Measurements from ENCODE around the gene IGSF23. TPM values are rescaled to one million over a fixed set of nuclear protein-coding genes. Genes with fewer than 3 reads are reported as not detected.

IGSF23 gene, protein sequence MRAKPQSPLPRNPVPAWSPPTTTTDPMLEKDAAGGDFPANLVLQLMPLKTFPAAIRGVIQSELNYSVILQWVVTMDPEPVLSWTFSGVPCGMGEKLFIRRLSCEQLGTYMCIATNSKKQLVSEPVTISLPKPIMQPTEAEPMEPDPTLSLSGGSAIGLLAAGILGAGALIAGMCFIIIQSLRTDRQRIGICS
- total RNA-seq, result not detected

DNA sequence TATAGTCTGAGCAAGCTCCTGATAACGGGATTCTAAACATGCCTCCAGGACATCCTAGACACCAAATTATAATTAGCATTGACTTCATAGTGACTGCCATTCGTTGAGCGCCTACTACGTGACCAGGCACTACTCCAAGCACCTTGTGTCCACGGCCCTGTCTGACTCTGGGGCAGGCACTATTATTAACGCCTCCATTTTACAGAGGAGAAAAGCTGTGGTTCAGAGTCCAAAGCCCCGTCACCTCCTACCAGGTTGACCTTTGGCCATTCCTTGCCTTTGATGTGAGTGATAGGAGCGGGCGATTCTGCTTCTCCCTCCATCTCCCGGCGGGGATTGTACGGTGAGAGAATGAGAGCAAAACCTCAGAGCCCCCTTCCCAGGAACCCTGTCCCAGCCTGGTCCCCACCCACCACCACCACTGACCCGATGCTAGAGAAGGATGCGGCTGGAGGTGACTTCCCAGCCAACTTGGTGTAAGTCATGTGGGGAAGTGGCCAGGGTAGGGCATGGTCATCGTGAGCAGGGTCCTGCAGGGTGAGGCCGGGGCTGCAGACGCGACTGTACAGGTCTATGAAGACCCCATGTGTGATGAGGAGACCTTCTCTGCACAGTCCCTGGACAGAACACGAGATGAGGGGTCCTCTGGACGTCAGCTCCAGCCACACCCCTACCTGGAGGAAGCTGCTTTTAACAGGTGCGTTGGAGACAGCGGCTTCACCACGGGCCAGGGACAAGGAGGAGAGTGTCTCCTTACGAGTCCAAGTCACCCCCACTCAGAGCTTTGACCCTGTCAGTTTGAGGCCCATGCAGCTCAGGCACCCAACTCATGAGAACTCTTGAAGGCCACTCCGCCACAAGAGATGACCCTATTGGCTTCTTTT lies at the start of gene IGSF23:
IGSF23 (plus strand) TSS at position 269 of the 884 bp plus-strand sequence; CDS start at position 352, 83 bp downstream.

DNA sequence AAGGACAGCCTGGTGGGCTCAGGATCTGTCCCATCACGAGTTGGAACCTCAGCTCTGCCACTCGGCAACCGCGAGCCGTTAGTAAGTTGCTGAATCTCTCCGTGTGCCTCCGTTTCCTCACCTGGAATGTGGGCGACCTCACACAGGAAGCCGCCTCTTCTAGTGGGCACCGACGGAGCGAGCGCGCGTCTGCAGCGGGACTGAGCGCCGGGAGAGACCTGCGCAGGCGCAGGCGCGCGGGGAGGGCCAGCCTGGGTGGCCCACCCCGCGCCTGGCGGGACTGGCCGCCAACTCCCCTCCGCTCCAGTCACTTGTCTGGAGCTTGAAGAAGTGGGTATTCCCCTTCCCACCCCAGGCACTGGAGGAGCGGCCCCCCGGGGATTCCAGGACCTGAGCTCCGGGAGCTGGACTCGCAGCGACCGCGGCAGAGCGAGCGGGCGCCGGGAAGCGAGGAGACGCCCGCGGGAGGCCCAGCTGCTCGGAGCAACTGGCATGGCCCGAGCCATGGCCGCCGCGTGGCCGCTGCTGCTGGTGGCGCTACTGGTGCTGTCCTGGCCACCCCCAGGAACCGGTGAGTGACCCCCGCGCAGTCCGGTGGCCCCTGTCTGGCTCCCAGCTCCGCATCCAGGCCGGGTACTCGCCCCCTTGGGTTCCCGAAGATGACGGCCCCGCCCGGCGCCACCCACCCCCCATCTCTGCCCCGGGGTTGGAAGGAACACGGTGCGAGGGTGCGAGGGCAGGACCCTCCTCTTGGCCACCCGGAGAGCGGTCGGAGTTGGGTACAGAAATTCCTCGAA lies 30.4 kb downstream of the IGSF23 start, which contains the start of gene PVR:
PVR (plus strand) TSS at position 306 of the 797 bp plus-strand sequence; CDS start at position 493, 187 bp downstream.

DNA sequence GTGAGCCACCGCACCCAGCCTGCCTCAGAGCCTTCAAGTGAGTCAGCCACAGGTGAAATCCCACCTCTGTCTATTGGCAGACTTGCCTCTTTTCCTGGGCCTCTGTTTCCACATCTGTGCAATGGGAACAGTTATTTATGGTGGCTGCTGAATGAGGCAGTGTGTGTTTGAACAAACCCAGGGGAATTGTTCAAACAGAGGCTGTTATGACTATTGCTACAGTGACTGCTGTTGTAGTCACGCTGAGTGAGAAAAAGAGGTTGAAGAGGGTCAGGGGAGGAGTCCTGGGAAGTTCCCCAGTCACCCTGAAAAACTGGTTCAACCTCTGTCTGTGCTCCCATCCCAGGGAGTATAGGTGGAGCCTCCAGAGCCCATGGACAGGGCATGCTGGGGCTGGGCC lies 58.0 kb downstream of the IGSF23 start, which contains the start of gene CEACAM19:
CEACAM19 (plus strand) TSS at position 83 of the 400 bp plus-strand sequence. CDS start 450 bp downstream, outside the sequence.

Small RNA genes lying within 50 kb of the gene (small RNA-seq; reads per million reads assigned to genes)
- gene AC243964.1 (ENCODE audit: low replicate concordance), result not detected

Other genes starting within 250 kb of the IGSF23 start
- 42.6 TPM for gene ZNF285, start 212.0 kb upstream of the IGSF23 start, total RNA-seq
- 16.6 TPM for gene ZNF229, start 165.1 kb upstream of the IGSF23 start, total RNA-seq
- 24.4 TPM for gene ZNF180, start 113.0 kb upstream of the IGSF23 start, total RNA-seq
- not detected for gene CEACAM20, start 83.9 kb upstream of the IGSF23 start, total RNA-seq
- 55.7 TPM for gene PVR, start 30.3 kb downstream of the IGSF23 start, total RNA-seq
- 5.3 TPM for gene CEACAM19, start 57.9 kb downstream of the IGSF23 start, total RNA-seq
- not detected for gene CEACAM16, start 85.6 kb downstream of the IGSF23 start, total RNA-seq
- not detected for gene BCL3, start 135.1 kb downstream of the IGSF23 start, total RNA-seq
- gene CBLC, start 164.3 kb downstream of the IGSF23 start, total RNA-seq, result not detected
- gene BCAM, start 195.5 kb downstream of the IGSF23 start, total RNA-seq, result 3.4 TPM
- 23.8 TPM for gene NECTIN2, start 232.7 kb downstream of the IGSF23 start, total RNA-seq